Amniotic stem cell (primary cell): Measurements from ENCODE around the gene JUP.

ENCODE experiments used
- DNase-seq: peaks from one replicate; lab custom pipeline; 2025; lab: John Stamatoyannopoulos, UW

The JUP gene

GRCh38 chr17:41758601-41759000, 27.9 kb downstream of the JUP start:
- DNase-seq, result no peak

GRCh38 chr17:41754066-41754465, 32.4 kb downstream of the JUP start:
- no peak for DNase-seq

GRCh38 chr17:41751288-41751687, 35.2 kb downstream of the JUP start:
- DNase-seq, result no peak

DNA sequence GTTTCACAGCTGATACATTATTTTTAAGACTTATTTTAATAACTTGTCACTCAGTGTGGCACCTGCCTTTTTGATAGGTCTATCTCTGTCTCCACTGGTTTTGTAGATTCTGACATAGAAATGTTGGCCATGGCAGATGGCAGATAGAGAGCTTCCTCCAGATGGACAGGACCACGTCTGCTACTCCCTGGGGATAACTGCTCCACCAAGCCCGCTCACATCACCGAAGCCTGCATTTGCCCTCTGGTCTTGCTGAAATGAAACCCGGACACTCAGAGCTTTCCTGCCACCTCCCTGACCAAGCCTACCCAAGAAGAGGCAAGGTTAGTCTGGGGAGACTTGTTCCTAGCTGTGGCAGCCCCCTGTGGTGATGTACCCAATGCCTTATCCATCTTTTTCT, 35.6 kb downstream of the JUP start:
- DNase-seq, result no peak

- DNase-seq, result no peak
Measured at GRCh38 chr17:41748275-41748674, 38.2 kb downstream of the JUP start.

DNA sequence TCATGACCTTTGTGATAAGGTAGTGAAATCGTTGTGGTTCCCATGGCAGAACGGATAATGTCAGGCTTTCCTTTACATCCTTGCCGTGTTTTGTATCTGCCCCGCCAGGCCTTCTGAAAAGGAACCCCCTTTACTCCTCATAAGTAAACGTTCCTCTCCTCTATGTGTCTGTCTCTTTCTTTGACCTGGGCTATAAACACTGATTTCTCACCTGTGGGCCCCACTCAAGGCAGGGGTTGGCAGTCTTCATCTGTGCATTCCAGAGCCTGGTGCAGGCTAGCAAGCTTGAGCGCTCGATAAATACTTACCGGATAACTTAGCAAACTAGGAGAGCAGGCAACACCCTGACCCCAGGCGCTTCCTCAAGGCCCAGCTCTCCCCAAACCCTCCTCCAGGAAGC, 44.8 kb downstream of the JUP start:
- no peak for DNase-seq

- no peak for DNase-seq
Measured at GRCh38 chr17:41740506-41740905, 46.0 kb downstream of the JUP start.

DNA sequence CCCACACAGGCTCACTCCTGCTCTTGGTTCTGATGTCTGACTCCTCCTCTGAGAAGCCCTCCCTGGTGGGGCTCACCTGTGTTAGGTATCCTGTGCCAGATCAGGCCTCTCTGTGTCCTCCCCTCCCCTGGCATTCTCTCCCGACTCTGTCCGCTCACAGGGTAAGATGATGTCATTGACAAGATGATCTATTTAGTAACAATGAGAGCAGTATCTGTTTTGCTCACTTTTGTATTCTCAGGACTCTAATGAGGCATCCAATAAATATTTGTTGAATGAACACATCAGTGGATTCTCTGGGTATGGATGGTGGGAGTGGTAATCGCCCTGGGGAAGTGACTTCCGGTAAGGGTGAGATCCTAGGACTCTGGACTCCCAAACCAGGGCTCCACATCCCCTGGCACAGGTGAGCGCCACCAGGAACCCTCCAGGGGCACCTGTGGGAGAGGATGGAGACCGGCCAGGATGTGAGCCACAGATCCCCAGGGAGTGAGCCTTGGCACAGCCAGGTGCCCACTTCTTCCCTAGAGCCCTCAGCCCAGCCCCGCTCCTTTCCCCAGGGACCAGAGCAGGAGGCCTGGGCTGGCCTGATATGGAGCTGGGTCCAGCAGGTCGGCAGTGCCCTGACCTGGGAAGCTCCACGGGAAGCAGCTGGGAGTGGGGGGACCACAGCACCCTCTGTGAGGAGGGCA, 46.7 kb downstream of the JUP start:
- no peak for DNase-seq

DNA sequence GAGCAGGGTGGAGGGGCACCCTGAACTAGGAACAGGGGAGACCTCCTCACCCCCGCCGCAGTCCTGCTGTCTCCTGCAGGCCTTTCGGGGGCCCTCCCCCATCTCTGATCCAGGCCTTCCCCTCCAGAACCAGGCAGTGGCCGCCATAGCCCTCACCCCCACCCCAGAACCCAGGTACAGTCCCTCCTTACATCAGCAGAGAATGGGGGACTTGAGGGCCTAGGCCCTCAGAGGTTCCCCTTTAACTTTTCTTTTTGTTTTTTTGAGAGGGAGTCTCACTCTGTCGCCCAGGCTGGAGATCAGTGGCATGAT, 47.8 kb downstream of the JUP start:
- no peak for DNase-seq

DNA sequence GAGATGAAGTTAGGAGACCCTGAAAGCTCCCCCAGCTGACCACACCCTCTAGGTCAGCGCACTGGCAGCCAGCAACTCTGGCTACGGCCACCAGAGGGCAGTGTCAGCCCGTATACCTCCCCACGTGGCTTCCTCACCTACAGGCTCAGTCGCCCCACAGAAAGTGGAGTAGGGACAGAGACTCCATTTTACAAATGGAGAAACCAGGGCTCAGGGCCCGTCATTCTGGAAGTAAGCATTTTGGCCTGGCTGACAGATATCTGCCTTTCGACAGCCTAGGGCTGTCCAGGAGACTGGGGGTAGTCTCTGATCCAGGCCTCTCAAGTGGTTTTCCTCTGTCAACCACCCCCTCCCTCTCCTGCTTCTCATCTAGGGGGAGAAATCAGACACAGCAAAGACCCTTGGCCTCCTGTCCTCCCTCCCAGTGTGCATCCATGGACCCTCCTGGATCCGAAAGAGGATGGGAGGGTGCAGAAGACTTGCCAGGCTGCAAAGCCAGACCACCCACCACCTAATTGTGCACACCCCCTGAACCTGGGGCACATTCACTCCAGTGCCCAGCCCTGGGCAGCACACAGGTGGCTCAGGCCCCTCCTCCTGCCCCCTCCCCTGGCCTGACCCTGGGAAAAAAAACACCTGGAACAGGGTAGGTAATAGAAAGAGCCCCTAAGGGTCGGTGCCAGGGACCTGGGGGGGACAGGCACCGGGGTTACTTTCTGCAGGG, 48.3 kb downstream of the JUP start:
- DNase-seq, result peak; percentile 51

DNA sequence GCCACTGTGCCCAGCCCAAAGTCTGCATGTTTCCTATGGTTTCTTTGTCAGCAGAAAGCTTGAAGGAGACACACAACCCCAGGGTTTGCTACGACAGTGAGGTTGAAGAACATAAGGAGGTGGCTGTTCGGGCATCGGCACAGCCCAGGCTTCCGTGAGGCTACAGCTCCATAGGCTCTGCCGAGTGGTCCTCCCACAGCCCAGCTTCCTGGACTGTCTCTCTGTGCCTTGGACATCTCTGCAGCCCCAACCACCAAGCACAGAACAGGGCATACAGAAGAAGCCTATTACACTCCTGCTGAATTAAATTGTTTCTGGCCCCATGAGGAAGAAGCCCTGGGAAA, 48.9 kb downstream of the JUP start:
- no peak for DNase-seq

- DNase-seq, result no peak
Measured at GRCh38 chr17:41736983-41737679, 49.4 kb downstream of the JUP start.

GRCh38 chr17:41735744-41736143, 50.8 kb downstream of the JUP start:
- DNase-seq, result no peak

- no peak for DNase-seq
Measured at GRCh38 chr17:41734949-41735313, 51.6 kb downstream of the JUP start.

DNA sequence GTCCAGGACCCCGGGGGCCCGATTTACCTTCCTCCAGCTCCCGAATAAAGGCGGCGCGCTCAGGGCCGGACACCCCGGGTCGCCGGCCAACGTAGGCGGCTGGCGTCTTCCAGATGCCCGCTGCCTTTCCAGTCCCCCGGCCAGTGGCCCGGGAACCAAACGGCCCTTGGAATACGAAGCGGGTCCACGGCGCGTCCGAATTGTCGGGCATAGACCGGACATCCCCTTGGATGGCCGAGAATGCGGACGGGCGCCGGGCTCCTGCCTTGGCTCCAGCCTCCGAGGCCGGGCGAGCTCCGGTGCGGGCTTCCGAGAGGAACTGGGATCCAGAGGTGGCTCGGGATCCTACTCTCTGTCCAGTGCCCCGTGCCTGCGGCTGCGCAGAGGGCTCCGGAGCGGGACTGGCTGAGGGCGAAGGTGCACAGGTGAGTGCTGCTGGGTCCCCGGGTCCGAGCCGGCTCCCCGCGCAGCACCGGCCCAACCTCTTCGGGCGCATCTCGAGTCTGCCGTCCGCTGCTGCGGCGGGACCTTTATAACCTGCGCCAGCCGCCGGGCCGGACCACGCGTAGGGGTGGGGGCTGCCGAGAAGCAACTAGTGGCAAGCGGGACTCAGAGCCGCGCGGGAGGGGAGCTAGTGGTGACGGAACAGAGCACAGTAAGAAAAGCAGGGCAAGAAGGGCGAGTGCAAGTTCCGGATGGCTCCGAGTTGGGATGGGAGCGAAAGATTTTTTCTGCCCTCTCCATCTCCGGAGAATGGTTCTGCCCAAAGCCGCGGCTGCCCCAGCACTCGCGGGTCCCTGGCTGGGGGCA, 52.2 kb downstream of the JUP start, which contains the start of gene HAP1:
HAP1 (minus strand) TSS at position 505 of the 810 bp plus-strand sequence; CDS start at position 496, 9 bp downstream.
- DNase-seq, result no peak

GRCh38 chr17:41733348-41734138, 53.0 kb downstream of the JUP start:
- no peak for DNase-seq

DNA sequence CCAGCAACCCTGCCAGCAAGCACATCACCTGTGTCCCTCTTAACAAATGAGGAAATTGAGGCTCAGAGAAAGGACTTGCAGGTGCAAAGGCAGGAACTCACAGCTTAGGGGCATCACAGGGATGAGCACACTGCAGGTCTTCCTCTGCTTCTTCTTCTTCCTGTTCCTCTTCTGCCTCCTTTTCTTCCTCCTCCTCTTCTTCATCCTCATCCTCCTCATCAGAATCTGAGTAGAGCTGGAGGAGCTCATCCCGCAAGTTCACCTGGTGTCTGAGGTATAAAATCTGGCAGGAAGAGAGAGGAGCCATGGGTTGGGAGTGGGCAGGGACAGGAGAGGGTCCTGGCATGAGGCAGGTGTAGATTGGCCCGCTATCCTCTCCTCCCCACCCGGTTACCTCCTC, 54.7 kb downstream of the JUP start:
- no peak for DNase-seq

DNA sequence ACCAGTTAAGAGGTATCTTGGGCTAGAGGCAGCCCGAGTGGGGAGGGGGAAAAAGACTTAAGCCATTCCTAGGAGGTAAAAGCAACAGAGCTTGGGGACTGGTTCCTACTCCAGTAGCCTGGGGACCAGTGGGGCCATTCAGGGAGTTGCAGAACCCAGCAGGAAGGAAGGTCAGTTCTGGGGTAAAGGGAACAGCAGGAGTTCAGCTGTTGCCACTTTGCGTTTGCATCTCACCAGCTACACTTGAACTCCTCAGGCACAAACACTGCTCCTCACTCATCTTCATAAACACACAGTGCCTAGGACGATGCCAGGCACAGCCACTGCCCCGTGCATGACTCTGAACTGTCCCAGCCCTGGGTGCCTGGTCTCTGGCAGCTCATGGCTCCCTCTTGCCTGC, 56.0 kb downstream of the JUP start:
- DNase-seq, result no peak

DNA sequence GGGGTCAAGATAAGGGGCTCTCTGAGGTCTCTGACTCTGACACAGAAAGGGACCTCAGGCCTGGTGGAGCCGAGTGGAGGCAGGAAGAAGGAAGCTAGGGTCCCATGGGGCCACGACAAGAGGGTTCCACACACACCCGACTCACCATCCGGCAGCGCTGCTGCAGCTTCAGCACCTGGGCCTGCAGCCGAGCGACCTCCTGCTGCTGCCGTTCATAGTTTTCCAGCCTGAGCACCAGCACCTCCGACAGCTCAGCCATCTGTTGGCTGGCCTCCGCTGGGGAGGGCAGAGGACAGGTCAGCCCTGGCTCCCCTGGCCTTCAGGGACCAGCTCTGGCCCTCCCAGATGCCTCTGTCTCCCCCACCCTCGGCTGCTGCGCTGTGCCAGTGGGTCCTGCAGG, 58.5 kb downstream of the JUP start:
- no peak for DNase-seq

DNA sequence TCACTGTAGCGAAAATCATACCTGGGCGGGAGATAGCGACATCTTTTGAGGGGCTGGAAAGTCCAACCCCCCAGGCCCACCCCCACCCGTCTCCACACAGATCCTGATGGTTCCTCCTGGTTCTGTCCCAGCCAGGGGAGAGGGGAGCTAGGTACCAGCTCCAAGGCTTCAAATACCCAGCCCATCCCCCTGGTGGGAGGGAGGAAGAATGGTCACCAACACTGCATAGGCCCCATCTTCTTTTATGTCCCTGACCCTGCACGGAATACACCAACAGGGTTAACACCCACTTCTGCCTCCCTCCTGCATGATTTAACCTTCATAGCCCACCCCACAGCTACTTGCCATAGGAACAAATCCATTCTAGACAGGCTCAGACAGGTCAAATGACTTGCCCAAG, 61.4 kb downstream of the JUP start:
- DNase-seq, result no peak

GRCh38 chr17:41724476-41725050, 61.9 kb downstream of the JUP start:
- no peak for DNase-seq
